ENCODE results near the gene HIVEP1.

Gene HIVEP1

GRCh38 chr6:11983306-11983705, 28.8 kb upstream of the HIVEP1 start:
- no peak overlapping the region for H3K4me3 ChIP-seq (ENCODE audit: low read depth, low read length)
- ChIA-PET POLR2A (no interaction called here), CTCF (interaction anchor here (1.0 to 1.7 kb wide), 2 partner anchors 9 to 10 kb away, joined by 3 to 4 read pairs; no protein-coding TSS in a partner anchor)
- no peak for DNase-seq (ENCODE audit: low read depth, low spot score)
- TF ChIP-seq CTCF (IDR thresholded peaks at IDR 0.05; ENCODE audit: insufficient read depth, low read length, missing control alignments) = no peak

GRCh38 chr6:11987386-11987785, 24.7 kb upstream of the HIVEP1 start:
- ChIA-PET CTCF (no interaction called here), POLR2A (no interaction called here)
- DNase-seq (ENCODE audit: low read depth, low spot score) = no peak
- TF ChIP-seq CTCF (IDR thresholded peaks at IDR 0.05; ENCODE audit: insufficient read depth, low read length, missing control alignments) = no peak
- H3K4me3 ChIP-seq (ENCODE audit: low read depth, low read length) = no peak overlapping the region

GRCh38 chr6:11989386-11989785, 22.7 kb upstream of the HIVEP1 start:
- H3K4me3 ChIP-seq (ENCODE audit: low read depth, low read length) = no peak overlapping the region
- ChIA-PET CTCF (no interaction called here), POLR2A (interaction anchor here (0.7 kb wide), 1 partner anchor 12 kb away, joined by 3 read pairs; no protein-coding TSS in a partner anchor)
- DNase-seq (ENCODE audit: low read depth, low spot score) = no peak
- no peak for TF ChIP-seq CTCF (IDR thresholded peaks at IDR 0.05; ENCODE audit: insufficient read depth, low read length, missing control alignments)

GRCh38 chr6:11992086-11992485, 20.0 kb upstream of the HIVEP1 start:
- TF ChIP-seq CTCF (IDR thresholded peaks at IDR 0.05; ENCODE audit: insufficient read depth, low read length, missing control alignments) = no peak
- DNase-seq (ENCODE audit: low read depth, low spot score) = no peak
- CTCF ChIA-PET = interaction anchor here (1.0 to 1.6 kb wide), 2 partner anchors 18 to 298 kb away, joined by 3 to 4 read pairs; partner anchors contain the start of gene EDN1
- no peak overlapping the region for H3K4me3 ChIP-seq (ENCODE audit: low read depth, low read length)
- POLR2A ChIA-PET = no interaction called here

- no peak overlapping the region for H3K4me3 ChIP-seq (ENCODE audit: low read depth, low read length)
- ChIA-PET CTCF (interaction anchor here (1.8 kb wide), 1 partner anchor 14 kb away, joined by 5 read pairs; no protein-coding TSS in a partner anchor), POLR2A (interaction anchor here (0.6 kb wide), 1 partner anchor 224 kb away, joined by 3 read pairs; no protein-coding TSS in a partner anchor)
- no peak for DNase-seq (ENCODE audit: low read depth, low spot score)
- TF ChIP-seq CTCF (IDR thresholded peaks at IDR 0.05; ENCODE audit: insufficient read depth, low read length, missing control alignments) = no peak
These were observed 17.1 kb upstream of the HIVEP1 start for GRCh38 chr6:11994875-11995461.

- no peak overlapping the region for H3K4me3 ChIP-seq (ENCODE audit: low read depth, low read length)
- no peak for TF ChIP-seq CTCF (IDR thresholded peaks at IDR 0.05; ENCODE audit: insufficient read depth, low read length, missing control alignments)
- no peak for DNase-seq (ENCODE audit: low read depth, low spot score)
- POLR2A ChIA-PET = interaction anchor here (0.7 kb wide), 1 partner anchor 111 kb away, joined by 3 read pairs; no protein-coding TSS in a partner anchor
- CTCF ChIA-PET = no interaction called here
These were observed 15.4 kb upstream of the HIVEP1 start for GRCh38 chr6:11996751-11997150.
